ENCODE results near the gene SLC5A9.
"Not testable (repeated sequence)": the region's sequence is repeated elsewhere in the genome, so short reads cannot be mapped to it uniquely, and the experiment has no call there.

Gene SLC5A9

GRCh38 chr1:48261881-48262400, 39.4 kb downstream of the SLC5A9 start:
- no peak overlapping the region for H3K4me3 ChIP-seq (ENCODE audit: low read depth, low read length)
- no peaks in the 10 kb centered on the region for H3K36me3 ChIP-seq (ENCODE audit: insufficient read depth, low read length)
- no peaks in the 10 kb centered on the region for H3K27me3 ChIP-seq (ENCODE audit: insufficient read depth, low read length)
- no peak overlapping the region for H2AFZ ChIP-seq (ENCODE audit: low read length, unreplicated experiment)
- H3K27ac ChIP-seq (ENCODE audit: low read depth, low read length), result no peak overlapping the region
- H3K4me1 ChIP-seq (ENCODE audit: control insufficient read depth, insufficient read depth, low read length, unreplicated experiment), result no peaks in the 10 kb centered on the region
- no peaks in the 10 kb centered on the region for H3K79me2 ChIP-seq (ENCODE audit: control insufficient read depth, insufficient read depth, low read length, unreplicated experiment)

GRCh38 chr1:48263041-48263440, 40.5 kb downstream of the SLC5A9 start:
- no peaks in the 10 kb centered on the region for H3K4me1 ChIP-seq (ENCODE audit: control insufficient read depth, insufficient read depth, low read length, unreplicated experiment)
- H3K36me3 ChIP-seq (ENCODE audit: insufficient read depth, low read length), result no peaks in the 10 kb centered on the region
- no peaks in the 10 kb centered on the region for H3K27me3 ChIP-seq (ENCODE audit: insufficient read depth, low read length)
- H3K79me2 ChIP-seq (ENCODE audit: control insufficient read depth, insufficient read depth, low read length, unreplicated experiment), result no peaks in the 10 kb centered on the region
- no peak overlapping the region for H2AFZ ChIP-seq (ENCODE audit: low read length, unreplicated experiment)
- H3K4me3 ChIP-seq (ENCODE audit: low read depth, low read length), result no peak overlapping the region
- H3K27ac ChIP-seq (ENCODE audit: low read depth, low read length), result no peak overlapping the region

- H3K27ac ChIP-seq (ENCODE audit: low read depth, low read length), result no peak overlapping the region
- no peak overlapping the region for H3K4me3 ChIP-seq (ENCODE audit: low read depth, low read length)
- no peak overlapping the region for H2AFZ ChIP-seq (ENCODE audit: low read length, unreplicated experiment)
- no peaks in the 10 kb centered on the region for H3K4me1 ChIP-seq (ENCODE audit: control insufficient read depth, insufficient read depth, low read length, unreplicated experiment)
- H3K36me3 ChIP-seq (ENCODE audit: insufficient read depth, low read length), result no peaks in the 10 kb centered on the region
- H3K79me2 ChIP-seq (ENCODE audit: control insufficient read depth, insufficient read depth, low read length, unreplicated experiment), result no peaks in the 10 kb centered on the region
- no peaks in the 10 kb centered on the region for H3K27me3 ChIP-seq (ENCODE audit: insufficient read depth, low read length)
Observed at GRCh38 chr1:48266576-48266975, 44.1 kb downstream of the SLC5A9 start.

GRCh38 chr1:48277437-48277836, 54.9 kb downstream of the SLC5A9 start:
- not testable (repeated sequence) for H3K79me2 ChIP-seq (ENCODE audit: control insufficient read depth, insufficient read depth, low read length, unreplicated experiment); H2AFZ ChIP-seq (ENCODE audit: low read length, unreplicated experiment); H3K27ac ChIP-seq (ENCODE audit: low read depth, low read length); H3K27me3 ChIP-seq (ENCODE audit: insufficient read depth, low read length); H3K4me1 ChIP-seq (ENCODE audit: control insufficient read depth, insufficient read depth, low read length, unreplicated experiment); H3K36me3 ChIP-seq (ENCODE audit: insufficient read depth, low read length); H3K4me3 ChIP-seq (ENCODE audit: low read depth, low read length)

GRCh38 chr1:48282329-48282728, 59.8 kb downstream of the SLC5A9 start:
- not testable (repeated sequence) for H3K27me3 ChIP-seq (ENCODE audit: insufficient read depth, low read length); H3K79me2 ChIP-seq (ENCODE audit: control insufficient read depth, insufficient read depth, low read length, unreplicated experiment); H3K4me1 ChIP-seq (ENCODE audit: control insufficient read depth, insufficient read depth, low read length, unreplicated experiment); H3K36me3 ChIP-seq (ENCODE audit: insufficient read depth, low read length); H3K27ac ChIP-seq (ENCODE audit: low read depth, low read length); H2AFZ ChIP-seq (ENCODE audit: low read length, unreplicated experiment); H3K4me3 ChIP-seq (ENCODE audit: low read depth, low read length)

- not testable (repeated sequence) for H2AFZ ChIP-seq (ENCODE audit: low read length, unreplicated experiment); H3K27ac ChIP-seq (ENCODE audit: low read depth, low read length); H3K79me2 ChIP-seq (ENCODE audit: control insufficient read depth, insufficient read depth, low read length, unreplicated experiment); H3K4me1 ChIP-seq (ENCODE audit: control insufficient read depth, insufficient read depth, low read length, unreplicated experiment); H3K36me3 ChIP-seq (ENCODE audit: insufficient read depth, low read length); H3K4me3 ChIP-seq (ENCODE audit: low read depth, low read length); H3K27me3 ChIP-seq (ENCODE audit: insufficient read depth, low read length)
Observed at GRCh38 chr1:48284696-48285420, 62.3 kb downstream of the SLC5A9 start.

- Histone ChIP-seq H3K4me3 (ENCODE audit: low read depth, low read length) (no peak overlapping the region), H3K27me3 (ENCODE audit: insufficient read depth, low read length) (no peaks in the 10 kb centered on the region), H3K4me1 (ENCODE audit: control insufficient read depth, insufficient read depth, low read length, unreplicated experiment) (no peaks in the 10 kb centered on the region), H2AFZ (ENCODE audit: low read length, unreplicated experiment) (no peak overlapping the region), H3K79me2 (ENCODE audit: control insufficient read depth, insufficient read depth, low read length, unreplicated experiment) (no peaks in the 10 kb centered on the region), H3K27ac (ENCODE audit: low read depth, low read length) (no peak overlapping the region), H3K36me3 (ENCODE audit: insufficient read depth, low read length) (no peaks in the 10 kb centered on the region)
Observed at GRCh38 chr1:48285525-48285924, 63.0 kb downstream of the SLC5A9 start.

GRCh38 chr1:48291421-48291820, 68.9 kb downstream of the SLC5A9 start:
- Histone ChIP-seq H3K4me1 (ENCODE audit: control insufficient read depth, insufficient read depth, low read length, unreplicated experiment) (no peaks in the 10 kb centered on the region), H2AFZ (ENCODE audit: low read length, unreplicated experiment) (no peak overlapping the region), H3K27ac (ENCODE audit: low read depth, low read length) (no peak overlapping the region), H3K79me2 (ENCODE audit: control insufficient read depth, insufficient read depth, low read length, unreplicated experiment) (no peaks in the 10 kb centered on the region), H3K36me3 (ENCODE audit: insufficient read depth, low read length) (no peaks in the 10 kb centered on the region), H3K4me3 (ENCODE audit: low read depth, low read length) (no peak overlapping the region), H3K27me3 (ENCODE audit: insufficient read depth, low read length) (no peaks in the 10 kb centered on the region)

GRCh38 chr1:48292706-48293105, 70.2 kb downstream of the SLC5A9 start:
- Histone ChIP-seq H3K4me1 (ENCODE audit: control insufficient read depth, insufficient read depth, low read length, unreplicated experiment) (no peaks in the 10 kb centered on the region), H3K79me2 (ENCODE audit: control insufficient read depth, insufficient read depth, low read length, unreplicated experiment) (no peaks in the 10 kb centered on the region), H2AFZ (ENCODE audit: low read length, unreplicated experiment) (no peak overlapping the region), H3K4me3 (ENCODE audit: low read depth, low read length) (no peak overlapping the region), H3K27ac (ENCODE audit: low read depth, low read length) (no peak overlapping the region), H3K36me3 (ENCODE audit: insufficient read depth, low read length) (no peaks in the 10 kb centered on the region), H3K27me3 (ENCODE audit: insufficient read depth, low read length) (no peaks in the 10 kb centered on the region)

- not testable (repeated sequence) for H3K27me3 ChIP-seq (ENCODE audit: insufficient read depth, low read length); H3K4me3 ChIP-seq (ENCODE audit: low read depth, low read length); H2AFZ ChIP-seq (ENCODE audit: low read length, unreplicated experiment); H3K27ac ChIP-seq (ENCODE audit: low read depth, low read length); H3K4me1 ChIP-seq (ENCODE audit: control insufficient read depth, insufficient read depth, low read length, unreplicated experiment); H3K79me2 ChIP-seq (ENCODE audit: control insufficient read depth, insufficient read depth, low read length, unreplicated experiment); H3K36me3 ChIP-seq (ENCODE audit: insufficient read depth, low read length)
Observed at GRCh38 chr1:48294094-48294493, 71.6 kb downstream of the SLC5A9 start.

GRCh38 chr1:48294656-48295055, 72.1 kb downstream of the SLC5A9 start:
- no peaks in the 10 kb centered on the region for H3K27me3 ChIP-seq (ENCODE audit: insufficient read depth, low read length)
- no peaks in the 10 kb centered on the region for H3K79me2 ChIP-seq (ENCODE audit: control insufficient read depth, insufficient read depth, low read length, unreplicated experiment)
- H3K4me3 ChIP-seq (ENCODE audit: low read depth, low read length), result no peak overlapping the region
- H3K27ac ChIP-seq (ENCODE audit: low read depth, low read length), result no peak overlapping the region
- H3K4me1 ChIP-seq (ENCODE audit: control insufficient read depth, insufficient read depth, low read length, unreplicated experiment), result no peaks in the 10 kb centered on the region
- H3K36me3 ChIP-seq (ENCODE audit: insufficient read depth, low read length), result no peaks in the 10 kb centered on the region
- no peak overlapping the region for H2AFZ ChIP-seq (ENCODE audit: low read length, unreplicated experiment)
